Right atrium auricular region (tissue), 2 donors: Measurements from ENCODE around the gene EEA1. TPM values are rescaled to one million over a fixed set of nuclear protein-coding genes. Genes with fewer than 3 reads are reported as not detected.

ENCODE experiments used
- DNase-seq: peaks from one replicate; pipeline ENCODE4 v3.0.0-alpha.2; 2019; ENCODE audit warnings: low spot score
- H3K27ac ChIP-seq, 2 donors: fragments of 200-600 bp; sonication (generic); 1 replicate in 1 of 2; 2 replicates in 1 of 2; pipeline ENCODE4 v1.5.1; 2016 to 2019
- H3K27me3 ChIP-seq, 2 donors: fragments of 200-600 bp; sonication (generic); one replicate each; pipeline versions ENCODE4 v1.5.1 to v1.6.0; 2017 to 2019
- H3K36me3 ChIP-seq: fragments of 200-600 bp; sonication (generic); one replicate; pipeline ENCODE4 v1.5.1; 2016
- H3K4me1 ChIP-seq, 2 donors: fragments of 200-600 bp; sonication (generic); one replicate each; pipeline versions ENCODE4 v1.5.1 to v1.6.0; 2017 to 2019
- H3K4me3 ChIP-seq, 2 donors: fragments of 200-600 bp; sonication (generic); 1 replicate in 1 of 2; 2 replicates in 1 of 2; pipeline ENCODE4 v1.5.1; 2017 to 2019; ENCODE audit warnings: mild to moderate bottlenecking in 1 of 2, moderate library complexity in 1 of 2
- H3K9me3 ChIP-seq, 2 donors: fragments of 200-600 bp; sonication (generic); one replicate each; pipeline ENCODE4 v1.5.1; 2019
- total RNA-seq, 2 donors: library from RNA; depleted of rRNA; stranded (reverse); fragments of >200 nt; gene quantifications; one replicate each; pipeline ENCODE4 v1.1.0, GENCODE V29; 2016
- TF ChIP-seq, protein P1 (sequence below), 2 donors: fragments of 200-600 bp; sonication (generic); IDR thresholded peaks; one replicate each; pipeline ENCODE4 v1.5.1; 2019; ENCODE audit warnings: antibody characterized with exemption in 2 of 2

The EEA1 gene
- total RNA-seq, 2 donors from 2014 or later: 15.3 to 16.2 TPM

DNA sequence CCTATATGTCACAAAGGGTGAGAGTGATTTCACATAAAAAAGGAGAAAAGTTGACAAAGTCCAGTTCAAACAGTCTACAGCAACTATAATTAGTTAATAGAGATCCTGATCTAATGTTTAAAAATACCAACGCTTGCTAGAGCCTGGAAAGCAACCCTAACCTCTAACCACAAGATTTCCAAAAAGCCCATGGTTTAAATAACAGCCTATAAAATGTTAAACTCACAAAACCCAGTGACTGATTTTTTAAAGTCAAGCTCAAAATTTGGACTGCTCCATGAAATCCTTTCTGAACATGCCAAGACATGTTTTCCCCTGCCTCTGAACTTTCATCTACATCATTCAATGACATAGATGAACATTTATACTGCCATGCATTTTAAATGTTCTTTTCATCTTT lies 144.7 kb downstream of the EEA1 start:
- TF ChIP-seq, protein P1, sequence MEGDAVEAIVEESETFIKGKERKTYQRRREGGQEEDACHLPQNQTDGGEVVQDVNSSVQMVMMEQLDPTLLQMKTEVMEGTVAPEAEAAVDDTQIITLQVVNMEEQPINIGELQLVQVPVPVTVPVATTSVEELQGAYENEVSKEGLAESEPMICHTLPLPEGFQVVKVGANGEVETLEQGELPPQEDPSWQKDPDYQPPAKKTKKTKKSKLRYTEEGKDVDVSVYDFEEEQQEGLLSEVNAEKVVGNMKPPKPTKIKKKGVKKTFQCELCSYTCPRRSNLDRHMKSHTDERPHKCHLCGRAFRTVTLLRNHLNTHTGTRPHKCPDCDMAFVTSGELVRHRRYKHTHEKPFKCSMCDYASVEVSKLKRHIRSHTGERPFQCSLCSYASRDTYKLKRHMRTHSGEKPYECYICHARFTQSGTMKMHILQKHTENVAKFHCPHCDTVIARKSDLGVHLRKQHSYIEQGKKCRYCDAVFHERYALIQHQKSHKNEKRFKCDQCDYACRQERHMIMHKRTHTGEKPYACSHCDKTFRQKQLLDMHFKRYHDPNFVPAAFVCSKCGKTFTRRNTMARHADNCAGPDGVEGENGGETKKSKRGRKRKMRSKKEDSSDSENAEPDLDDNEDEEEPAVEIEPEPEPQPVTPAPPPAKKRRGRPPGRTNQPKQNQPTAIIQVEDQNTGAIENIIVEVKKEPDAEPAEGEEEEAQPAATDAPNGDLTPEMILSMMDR (IDR thresholded peaks at IDR 0.05): no peak
- Histone ChIP-seq H3K4me3 (no peak overlapping the region), H3K4me1 (peaks cover 0 to 12% of the 10 kb centered on the region in 2 donors), H3K9me3 (no peaks in the 10 kb centered on the region), H3K36me3 (peaks cover 7% of the 10 kb centered on the region), H3K27ac (no peak overlapping the region), H3K27me3 (no peaks in the 10 kb centered on the region)
- DNase-seq: no peak

DNA sequence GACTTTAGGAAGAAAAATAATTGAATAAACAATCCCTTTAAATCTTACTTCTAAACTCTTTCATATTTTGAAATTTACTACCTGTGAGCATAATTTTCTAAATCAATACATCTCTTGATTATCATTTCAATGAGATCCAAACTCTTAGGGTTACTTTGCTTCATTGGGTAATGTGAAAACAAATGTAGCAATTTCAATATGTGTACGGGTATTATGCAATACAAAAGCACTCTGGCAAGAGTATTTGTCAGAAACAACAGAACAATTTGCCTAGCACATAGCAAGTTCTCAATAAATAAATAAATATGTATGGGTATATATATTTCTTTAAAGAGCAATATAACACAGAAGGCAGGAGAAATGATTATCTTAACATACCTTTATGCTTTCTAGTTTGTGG lies 149.2 kb downstream of the EEA1 start:
- H3K36me3 ChIP-seq: peaks cover 28% of the 10 kb centered on the region

DNA sequence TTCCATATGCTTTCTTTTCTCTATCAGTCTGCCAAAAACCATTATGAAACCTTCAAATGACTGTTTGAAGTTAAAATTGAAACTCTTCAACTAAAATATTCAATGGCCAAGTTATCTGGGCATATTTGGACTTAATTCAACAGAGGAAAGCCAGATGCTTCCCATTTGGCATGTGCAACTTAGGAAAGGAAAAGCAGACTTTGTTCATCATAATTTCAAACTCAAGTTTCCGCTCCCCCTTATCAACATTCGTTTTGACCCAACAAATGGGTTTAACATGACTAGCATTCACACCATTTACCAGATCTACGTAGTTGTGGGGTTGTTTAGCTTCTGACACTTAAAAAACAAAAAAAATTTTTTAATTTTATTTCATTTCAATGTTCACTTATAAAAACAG lies 150.6 kb downstream of the EEA1 start:
- no peak overlapping the region for H3K4me3 ChIP-seq
- no peaks in the 10 kb centered on the region for H3K27me3 ChIP-seq
- no peaks in the 10 kb centered on the region for H3K4me1 ChIP-seq
- TF ChIP-seq, protein P1 (IDR thresholded peaks at IDR 0.05): no peak
- no peaks in the 10 kb centered on the region for H3K9me3 ChIP-seq
- no peak overlapping the region for H3K27ac ChIP-seq
- no peak for DNase-seq
- peaks cover 28% of the 10 kb centered on the region for H3K36me3 ChIP-seq

More for the DNA sequence above, 149.2 kb downstream of the EEA1 start:
- TF ChIP-seq, protein P1 (IDR thresholded peaks at IDR 0.05): no peak
- Histone ChIP-seq H3K9me3 (no peaks in the 10 kb centered on the region), H3K4me3 (no peak overlapping the region), H3K27me3 (no peaks in the 10 kb centered on the region), H3K4me1 (peaks cover 0 to 10% of the 10 kb centered on the region in 2 donors), H3K27ac (no peak overlapping the region)
- DNase-seq: no peak

DNA sequence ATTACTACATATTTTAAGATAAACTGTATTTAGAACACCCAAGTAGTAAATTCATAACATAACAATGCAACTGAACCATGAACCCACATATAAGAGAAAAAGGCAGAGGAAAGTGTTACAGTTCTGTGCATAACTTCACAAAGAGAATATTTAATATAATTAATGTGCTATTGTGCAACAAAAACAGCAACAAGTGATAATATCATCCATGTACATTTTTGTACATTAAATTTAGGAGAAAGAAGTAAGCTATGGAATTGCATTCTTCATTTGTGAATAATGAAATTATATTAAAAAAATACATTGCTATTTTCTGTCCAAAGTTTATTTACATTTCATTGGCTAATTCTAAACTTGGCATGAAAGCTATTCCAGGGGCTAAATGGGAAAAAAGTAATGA lies 153.7 kb downstream of the EEA1 start:
- Histone ChIP-seq H3K4me1 (no peaks in the 10 kb centered on the region), H3K9me3 (no peaks in the 10 kb centered on the region), H3K4me3 (no peak overlapping the region), H3K27me3 (no peaks in the 10 kb centered on the region), H3K36me3 (peaks cover 28% of the 10 kb centered on the region), H3K27ac (no peak overlapping the region)
- DNase-seq: no peak
- TF ChIP-seq, protein P1 (IDR thresholded peaks at IDR 0.05): no peak

DNA sequence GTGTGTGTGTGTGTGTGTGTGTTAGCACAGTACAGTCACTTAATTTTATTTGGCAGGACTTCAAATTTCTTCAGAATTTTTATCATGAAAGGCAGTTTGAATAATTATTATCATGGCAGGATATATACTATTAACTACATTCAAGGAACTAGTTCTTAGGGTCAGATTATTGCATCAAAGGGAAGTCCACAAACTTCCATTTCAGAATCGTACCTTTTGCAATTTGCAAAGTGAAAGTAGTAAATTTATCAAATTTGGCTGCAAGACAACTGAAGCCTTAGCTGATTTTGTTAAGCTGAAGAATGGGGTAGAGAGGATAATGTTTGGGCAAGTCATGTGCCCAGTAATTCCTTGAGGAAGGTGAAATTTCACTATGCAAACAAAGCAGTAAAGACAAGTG lies 158.1 kb downstream of the EEA1 start:
- peaks cover 0 to 14% of the 10 kb centered on the region in 2 donors for H3K4me1 ChIP-seq
- H3K27me3 ChIP-seq: no peaks in the 10 kb centered on the region
- H3K4me3 ChIP-seq: no peak overlapping the region
- no peak overlapping the region for H3K27ac ChIP-seq
- TF ChIP-seq, protein P1 (IDR thresholded peaks at IDR 0.05): no peak
- H3K36me3 ChIP-seq: peaks cover 4% of the 10 kb centered on the region
- no peaks in the 10 kb centered on the region for H3K9me3 ChIP-seq
- DNase-seq: no peak
